ENCODE results near the gene DCAKD.

The DCAKD gene

DNA sequence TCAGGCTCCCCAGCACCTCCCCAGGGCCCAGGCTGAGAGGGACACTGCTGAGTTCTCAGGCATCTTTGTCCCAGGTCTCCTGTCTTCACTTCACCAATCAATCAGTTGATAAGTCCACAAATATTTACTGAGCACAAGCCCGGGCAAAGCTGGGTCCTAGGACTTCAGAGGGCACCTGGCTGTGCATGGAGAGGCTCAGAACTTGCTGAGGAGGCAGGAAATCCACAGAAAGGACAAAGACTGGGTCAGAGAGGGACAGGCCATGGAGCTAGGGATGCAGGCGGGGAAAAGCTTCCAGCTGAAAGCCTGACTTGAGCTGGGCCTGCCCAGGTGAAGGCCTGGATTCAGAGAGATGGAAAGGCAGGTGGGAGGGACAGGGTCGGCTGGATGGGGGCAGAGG lies 50.1 kb downstream of the DCAKD start:
- DNase-seq (ENCODE audit: low spot score): no peak

DNA sequence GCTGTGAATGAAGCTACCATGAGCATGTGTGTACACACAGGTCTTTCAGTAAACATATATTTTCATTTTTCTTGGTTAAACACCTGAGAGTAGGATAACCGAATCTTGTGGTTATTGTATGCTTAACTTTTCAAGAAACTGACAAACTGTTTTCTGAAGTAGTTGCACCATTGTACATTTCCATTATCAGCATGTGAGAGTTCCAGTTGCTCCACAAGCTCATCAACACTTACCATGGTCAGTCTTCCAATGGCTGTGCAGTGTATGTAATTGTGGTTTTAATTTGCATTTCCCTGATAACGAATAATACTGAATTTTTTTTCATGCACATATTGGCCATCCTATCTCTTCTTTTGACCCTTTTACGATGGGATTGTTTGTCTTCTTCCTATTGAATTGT lies 52.0 kb downstream of the DCAKD start:
- DNase-seq (ENCODE audit: low spot score): no peak

DNA sequence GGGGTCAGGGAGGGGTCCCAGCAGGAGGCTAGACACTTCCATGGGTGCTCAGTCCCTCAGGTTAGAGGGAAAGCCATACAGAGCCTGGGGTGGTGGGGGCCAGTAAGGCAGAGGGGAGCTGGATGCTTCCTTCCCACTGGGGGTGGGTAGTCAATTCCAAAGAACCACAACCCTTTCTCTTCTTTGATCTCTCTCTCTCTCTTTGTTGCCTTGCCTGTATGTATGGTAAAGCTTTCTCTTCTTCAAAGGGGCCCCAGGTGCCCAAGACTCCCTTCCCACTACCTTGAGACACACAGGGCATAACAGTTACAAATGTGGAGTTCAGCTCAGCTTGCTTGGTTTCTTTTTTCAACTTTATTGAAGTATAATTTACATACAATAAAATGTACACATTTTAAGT lies 52.8 kb downstream of the DCAKD start:
- no peak for DNase-seq (ENCODE audit: low spot score)

DNA sequence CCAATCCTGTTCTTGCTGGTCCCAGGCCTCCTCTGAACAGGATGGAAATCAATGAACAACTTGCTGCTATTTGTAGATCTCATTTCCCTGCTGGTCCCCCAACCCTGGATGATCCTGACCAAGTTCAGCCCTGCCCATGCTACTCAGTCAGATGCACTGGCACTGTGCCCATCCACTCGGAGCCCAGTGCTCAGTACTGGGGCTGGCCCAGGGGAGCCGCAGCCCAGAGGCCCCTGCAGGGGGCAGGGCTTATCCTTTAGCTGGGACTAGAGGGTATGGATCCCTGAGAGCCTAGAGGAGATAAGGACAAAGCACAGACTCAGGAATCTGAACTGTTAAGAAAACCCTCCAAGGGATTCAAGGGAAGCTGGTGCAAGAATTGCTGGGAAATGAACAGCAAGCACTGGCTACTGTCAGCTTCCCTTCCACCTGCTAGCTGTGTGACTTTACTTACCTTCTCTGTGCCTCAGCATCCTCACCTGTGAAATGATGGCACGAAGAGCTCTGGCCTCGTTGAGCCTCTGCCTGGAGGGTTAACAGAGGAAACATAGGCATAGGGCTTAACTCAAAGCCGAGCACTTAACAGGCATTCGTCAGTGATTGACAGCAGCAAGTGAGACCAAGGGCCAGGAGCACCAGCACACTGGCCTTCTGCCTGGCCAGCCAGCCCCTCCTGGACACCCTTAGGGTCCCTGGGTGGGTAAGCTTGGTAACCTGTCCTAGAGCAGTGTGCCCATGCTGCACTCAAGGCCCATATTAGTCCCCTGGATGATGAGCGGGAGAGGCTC lies 53.5 kb downstream of the DCAKD start:
- no peak for DNase-seq (ENCODE audit: low spot score)

DNA sequence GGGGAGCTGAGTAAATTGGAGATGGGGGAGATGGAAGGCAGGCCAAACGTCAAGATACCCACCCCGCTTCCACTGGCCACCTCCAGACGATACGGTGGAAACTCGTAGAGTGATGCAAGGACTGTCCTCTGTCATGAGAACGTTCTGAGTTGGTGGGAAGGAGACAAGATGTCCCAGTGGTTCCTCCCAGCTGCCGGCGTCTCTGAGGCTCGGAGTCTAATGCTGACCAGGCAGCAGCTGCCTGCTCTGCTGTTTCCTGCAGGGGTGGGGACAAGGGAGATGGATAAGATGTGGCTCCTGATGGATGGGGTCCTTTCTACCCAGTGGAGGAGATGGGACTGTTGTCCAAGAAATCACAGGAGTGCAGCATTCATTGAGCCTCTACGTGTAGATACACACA lies 55.1 kb downstream of the DCAKD start:
- DNase-seq (ENCODE audit: low spot score): no peak

DNA sequence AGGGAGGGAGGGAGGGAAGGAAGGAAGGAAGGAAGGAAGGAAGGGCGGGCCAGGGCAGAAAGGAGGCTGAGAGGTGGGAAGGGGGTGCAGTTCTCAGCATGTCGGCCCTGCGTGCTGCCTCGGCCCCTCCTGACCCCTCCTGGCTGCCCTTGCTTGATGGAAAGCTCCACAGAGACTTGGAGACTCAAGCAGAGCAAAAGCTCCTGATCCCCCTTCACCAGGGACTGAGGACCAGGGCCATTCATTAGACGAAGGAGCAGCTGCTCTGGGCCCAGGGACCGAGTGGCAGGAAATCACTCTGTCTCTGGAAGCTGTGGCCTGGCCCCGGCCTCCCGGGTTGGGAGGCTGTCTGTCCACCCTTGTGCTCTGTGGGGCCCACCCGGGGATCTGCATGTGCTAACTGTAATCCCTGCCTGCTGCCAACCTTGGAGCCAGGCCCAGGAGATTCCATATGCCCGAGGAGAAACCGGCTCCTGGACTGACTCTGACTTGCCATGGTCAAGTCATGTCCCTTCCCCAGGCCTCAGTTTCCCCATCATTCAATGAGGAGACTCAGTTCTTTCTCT lies 55.9 kb downstream of the DCAKD start:
- DNase-seq (ENCODE audit: low spot score): no peak

DNA sequence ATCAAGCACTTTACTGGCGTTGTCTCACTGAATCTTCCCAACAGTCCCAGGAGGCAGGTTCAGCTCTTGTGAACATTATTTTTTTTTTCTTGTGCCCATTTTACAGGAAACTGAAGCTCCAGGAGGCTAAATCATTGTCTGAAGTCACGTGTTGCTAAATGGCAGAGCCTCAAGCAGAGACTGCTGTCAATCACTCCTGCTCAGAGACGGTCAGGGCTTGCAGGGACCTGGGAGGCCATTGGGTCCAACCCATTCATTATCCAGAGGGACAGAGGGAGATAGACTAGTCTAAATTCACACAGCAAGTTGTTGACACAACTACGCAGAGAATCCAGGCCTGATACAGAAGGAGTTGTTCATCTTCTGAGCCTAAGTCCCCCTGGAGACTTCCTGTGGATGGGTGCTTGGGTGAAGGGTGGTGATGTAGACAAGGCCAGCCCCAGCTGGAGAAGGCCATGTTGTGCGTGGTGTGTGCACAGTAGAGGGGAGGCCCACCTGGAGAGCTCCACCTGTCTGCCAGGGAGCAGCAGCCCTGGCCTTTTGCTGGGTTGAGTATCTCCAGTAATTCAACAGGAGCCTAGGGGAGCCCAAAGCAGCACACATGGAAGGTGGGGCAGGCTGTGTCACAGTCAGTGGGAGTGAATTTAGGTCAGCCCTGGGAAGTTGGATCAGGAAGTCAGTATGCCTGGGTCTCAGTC lies 59.0 kb downstream of the DCAKD start:
- no peak for DNase-seq (ENCODE audit: low spot score)

DNA sequence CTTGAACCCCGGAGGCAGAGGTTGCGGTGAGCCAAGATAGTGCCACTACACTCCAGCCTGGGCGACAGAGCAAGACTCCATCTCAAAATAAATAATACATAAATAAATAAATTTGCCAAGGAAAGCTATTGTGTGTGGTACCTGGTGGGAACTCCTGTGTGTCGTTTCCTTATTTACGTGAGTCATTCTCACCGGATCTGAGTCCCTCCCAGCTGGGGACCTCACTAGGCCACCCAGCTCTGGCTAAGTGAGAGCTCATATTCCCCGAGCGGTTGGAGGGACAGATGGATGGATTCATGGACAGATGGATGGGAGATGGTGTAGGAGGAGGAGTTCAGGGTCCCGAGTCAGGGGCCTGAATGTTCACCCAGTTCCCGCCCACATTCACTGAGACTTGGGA lies 60.4 kb downstream of the DCAKD start:
- no peak for DNase-seq (ENCODE audit: low spot score)

DNA sequence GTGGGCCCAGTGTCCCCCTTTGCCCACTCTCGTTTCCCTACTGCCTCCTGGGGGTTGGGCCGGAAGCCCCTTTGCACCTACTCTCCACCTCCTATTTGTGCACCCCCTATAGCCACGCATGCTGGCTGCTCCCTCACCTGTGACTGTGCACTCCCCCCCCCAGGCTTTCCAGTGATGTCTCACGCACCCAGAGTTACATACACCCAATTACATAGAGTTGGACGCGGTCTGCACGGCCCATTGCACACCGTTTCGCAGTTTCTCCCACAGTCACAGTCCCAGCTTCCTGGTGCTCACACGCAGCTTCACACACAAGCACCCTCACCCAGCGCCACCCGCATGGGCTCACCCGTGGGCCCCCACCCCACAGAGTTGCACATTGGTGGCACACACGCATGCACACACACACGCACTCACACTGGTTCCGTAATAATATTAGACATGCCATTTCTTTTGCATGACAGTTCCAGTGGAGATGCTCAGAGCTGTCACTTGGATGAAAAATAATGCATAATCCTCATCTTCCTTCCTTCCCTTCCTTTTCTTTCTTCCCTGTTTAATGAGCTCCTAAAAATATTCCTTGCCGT lies 61.8 kb downstream of the DCAKD start:
- DNase-seq (ENCODE audit: low spot score): no peak

DNA sequence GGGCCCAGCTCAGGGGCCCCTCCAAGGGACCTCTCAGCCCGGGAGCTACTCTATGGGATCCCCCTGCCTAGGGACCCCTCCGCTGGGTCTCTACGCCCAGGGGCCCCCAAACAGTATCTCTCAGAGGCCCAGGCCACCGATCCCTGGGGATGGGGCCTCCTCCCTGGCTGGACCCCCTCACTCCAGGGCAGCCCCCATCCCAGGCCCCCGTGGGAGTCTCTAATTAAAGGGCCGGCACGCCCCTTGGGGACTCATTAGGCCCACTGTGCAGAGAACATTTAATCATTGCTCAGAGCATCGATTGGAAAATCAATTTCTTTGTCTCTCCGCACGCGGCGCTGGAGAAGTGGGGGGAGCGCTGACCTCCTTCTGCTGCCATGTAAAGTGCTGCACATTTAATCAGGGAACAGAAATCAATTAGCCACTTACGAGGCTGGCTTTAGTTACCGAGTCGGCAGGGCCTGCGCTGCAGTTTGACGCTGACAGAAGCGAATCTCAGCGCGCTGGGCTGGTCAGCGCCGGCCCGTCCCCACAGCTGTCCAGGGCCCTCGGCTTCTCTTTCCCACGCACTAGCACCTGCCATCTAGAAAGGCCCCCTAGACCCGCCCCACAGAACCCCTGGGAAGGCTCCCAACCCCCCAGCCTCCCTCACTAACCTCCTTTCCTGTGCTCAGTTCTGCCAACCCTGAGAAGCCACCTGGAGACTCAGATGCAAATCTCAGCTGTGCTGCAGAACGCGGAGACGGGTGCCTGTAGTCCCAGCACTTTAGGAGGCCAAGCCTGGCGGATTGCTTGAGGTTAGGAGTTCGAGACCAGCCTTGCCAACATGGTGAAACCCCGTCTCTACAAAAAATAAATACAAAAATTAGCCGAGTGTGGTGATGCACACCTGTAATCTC lies 63.1 kb downstream of the DCAKD start:
- DNase-seq (ENCODE audit: low spot score): no peak

DNA sequence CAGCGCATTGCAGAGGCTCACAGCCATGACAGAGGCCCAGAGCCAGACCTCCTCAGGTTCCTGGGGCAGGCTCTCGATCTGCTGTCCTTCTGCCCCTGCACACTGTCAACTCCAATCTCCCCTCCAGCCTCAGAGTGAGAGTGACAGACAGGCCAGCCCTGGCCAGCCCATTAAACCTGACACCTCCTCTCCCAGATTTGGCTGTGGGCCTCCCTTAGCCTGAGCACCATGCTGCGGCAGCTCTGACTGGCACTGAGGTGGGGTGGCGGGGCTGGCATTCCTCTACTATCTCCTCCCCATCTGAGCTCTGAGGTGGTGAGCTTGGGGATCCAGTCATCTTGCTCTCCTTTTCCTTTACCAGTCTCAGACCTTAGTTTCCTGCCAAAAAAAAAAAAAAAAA lies 67.9 kb downstream of the DCAKD start:
- no peak for DNase-seq (ENCODE audit: low spot score)

DNA sequence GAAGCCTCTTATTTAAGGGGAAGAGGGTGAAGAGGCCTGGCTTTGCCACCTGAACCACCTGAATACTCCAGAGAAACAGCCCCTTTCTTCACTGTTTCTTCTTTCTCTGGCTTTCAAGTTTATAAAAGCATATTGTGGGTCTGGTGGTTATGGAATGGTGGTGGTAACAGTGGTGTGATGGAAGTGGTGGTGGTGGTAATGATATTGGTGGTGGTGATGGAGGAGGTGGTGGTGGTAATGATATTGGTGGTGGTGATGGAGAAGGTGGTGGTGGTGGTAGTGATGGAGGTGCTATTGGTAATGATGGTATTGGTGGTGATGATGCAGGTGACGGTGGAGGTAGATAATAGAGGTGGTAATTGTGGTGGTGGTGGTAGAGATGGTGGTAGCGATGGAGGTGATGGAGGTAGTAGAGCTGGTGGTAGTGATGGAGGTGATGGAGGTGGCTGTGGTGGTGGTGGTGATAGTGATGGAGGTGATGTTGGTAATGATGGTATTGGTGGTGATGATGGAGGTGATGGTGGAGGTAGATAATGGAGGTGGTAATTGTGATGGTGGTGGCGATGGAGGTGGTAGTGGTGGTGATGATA lies 69.2 kb downstream of the DCAKD start:
- no peak for DNase-seq (ENCODE audit: low spot score)

DNA sequence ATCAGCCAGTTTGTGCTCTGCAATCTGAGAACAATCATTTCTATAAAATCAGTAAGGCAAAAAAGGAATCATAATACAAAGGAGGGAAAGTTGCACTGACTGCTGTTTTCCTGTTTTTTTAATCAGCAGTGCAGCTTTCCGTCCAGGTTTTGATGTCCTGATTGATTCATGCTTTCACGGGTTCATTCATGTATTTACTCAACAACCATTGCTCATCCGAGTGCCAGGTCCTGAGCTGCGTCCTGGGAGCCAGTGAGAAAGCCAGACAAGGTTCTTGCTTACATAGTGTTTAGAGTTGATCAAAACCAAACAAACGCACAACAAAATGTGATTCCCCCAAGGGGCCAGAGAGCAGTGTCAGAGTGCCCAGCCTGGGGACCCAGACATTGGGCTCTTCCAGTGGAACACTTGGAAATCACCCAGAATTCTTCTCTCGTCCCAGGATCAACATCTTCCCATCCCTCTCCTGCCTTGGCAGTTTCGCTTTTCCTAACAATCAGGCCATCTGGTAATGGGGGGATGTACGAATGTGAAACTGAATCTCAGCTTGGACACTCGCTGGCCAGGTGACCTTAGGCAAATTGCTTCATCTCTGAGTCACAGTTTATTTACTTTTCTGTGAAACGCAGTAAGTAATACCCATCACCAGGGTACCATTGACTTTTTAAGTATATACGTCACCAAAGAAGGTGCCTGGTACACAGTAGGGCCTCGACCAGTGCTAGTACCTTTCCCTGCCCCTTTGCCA lies 70.0 kb downstream of the DCAKD start:
- DNase-seq (ENCODE audit: low spot score): peak; percentile 50

DNA sequence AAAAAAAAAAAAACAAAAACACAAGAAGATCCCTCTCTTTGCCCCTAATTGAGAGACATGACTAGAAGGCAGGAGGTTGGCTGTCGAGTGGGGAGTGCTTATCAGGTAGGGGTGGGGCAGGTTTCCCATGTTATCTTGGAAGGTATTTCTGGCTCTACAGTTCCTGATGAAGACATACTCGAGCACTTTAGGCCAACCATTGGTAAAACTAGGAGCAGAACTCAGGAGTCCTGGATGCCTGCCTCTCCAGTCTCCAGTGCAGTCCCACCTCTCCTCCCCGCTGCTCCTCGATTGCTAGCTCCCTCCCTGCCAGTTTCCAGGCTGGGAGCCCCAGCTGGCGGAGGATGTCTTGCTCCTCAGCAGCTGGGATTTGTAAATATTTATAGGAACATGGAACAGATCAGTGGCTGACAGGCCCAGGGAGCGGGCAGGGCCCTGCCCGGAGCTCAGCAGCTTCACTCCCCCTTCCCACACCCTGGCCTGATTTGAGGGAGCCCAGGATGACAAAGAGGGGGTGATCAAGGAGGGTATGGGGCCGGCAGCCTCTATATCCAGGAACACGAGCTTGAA lies 71.9 kb downstream of the DCAKD start:
- DNase-seq (ENCODE audit: low spot score): no peak

DNA sequence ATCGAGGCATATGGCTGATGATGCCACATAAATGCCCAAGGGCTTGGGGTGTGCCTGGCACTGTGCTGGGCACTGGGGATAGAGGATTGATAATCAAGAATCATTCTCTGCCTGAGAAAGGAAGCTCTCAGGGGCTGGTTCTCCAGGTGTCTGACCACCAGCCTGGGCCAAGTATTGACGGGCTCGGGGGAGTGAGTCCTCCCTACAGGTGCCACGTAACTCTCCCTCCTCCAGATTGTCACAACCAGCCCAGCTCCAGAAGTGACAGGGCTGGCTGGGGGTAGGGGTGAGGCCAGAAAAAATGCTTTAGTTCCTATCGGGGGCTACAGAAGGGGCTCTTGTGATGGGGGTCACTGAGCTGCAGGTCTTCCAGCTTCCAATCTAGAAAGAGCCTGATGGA lies 72.6 kb downstream of the DCAKD start:
- no peak for DNase-seq (ENCODE audit: low spot score)

DNA sequence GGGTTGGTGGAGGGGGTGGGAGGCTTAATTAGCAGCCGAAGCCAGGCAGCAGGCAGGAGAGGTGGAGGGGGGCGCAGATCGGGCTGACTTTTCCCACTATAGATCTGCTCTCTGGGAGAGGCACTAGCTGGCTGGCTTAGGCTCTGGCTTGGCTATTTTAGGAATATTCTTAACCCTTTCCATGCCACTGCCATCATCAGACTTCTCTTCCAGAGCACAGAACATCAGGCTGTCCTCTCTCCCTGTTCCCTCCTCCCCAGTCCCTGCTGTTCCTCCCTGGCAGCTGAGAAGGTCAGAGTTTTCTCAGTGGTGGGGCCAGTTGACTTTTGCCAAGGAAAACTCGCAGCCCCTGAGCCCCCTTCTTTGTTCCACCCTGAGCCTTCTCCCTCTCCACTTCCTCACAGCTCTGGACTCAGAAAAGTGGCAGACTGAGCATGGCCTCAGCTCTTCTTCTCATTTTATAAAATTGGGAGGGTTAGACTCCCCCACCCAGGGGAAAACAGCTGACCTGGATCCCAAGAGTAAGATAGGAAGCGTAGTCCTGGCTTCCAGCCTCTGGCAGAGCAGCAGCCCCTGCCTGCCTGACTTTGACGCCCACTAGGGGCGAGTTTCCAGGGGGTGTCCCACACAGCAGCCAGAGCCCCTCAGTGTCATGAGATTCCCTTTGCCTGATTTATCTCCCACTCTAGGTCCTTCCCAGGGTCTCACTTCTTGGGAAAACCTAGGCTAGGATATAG lies 73.5 kb downstream of the DCAKD start:
- DNase-seq (ENCODE audit: low spot score): no peak

DNA sequence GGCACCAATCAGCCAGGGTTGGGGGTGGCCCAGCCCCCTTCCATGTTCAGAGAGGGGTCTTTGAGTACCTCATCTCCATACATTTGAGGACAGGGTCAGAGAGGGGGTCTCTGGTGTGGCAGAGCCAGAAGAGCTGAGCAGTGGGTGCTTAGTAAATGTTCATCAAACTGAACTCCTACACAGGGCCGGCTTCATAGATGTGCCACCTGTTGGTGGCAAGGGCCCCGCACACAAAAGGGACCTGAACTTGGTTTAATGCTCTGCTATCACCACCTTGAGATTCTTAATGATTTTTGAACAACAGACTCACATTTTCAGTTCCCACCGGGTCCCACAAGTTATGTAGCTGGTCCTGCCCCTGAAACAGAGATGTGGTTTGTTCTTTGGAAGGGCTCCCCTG lies 74.4 kb downstream of the DCAKD start:
- no peak for DNase-seq (ENCODE audit: low spot score)

DNA sequence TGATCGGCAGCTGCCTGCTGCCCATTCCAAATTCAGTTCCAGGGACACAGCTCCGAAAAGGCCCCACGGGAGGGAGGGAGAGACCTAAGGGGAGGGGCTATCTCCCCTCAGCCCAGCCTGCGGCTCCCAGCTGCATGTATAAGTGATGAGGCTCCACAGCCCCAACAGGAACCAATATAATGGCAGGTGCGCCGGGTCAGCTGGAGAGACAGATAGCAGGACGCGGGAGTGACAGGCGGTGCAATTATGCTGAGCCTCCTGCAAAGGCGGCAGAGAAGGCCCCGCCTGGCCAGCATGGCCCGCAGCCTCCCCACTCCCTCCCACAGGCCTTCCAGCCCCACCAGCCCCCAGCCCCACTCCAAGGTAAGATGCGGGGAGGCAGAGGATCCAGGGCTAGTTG lies 75.2 kb downstream of the DCAKD start:
- no peak for DNase-seq (ENCODE audit: low spot score)
